SK-N-MC (cell line): ENCODE measurements around the gene RALGDS.
"Not testable (repeated sequence)": the region's sequence is repeated elsewhere in the genome, so short reads cannot be mapped to it uniquely, and the experiment has no call there.

Source experiments
- DNase-seq: peaks from one replicate; pipeline ENCODE4 v3.0.0-alpha.2; 2011; ENCODE audit warnings: low read depth, low spot score
- H3K27ac ChIP-seq: fragments of 200-600 bp; sonication (generic); 2 replicates; pipeline ENCODE4 v1.5.1; 2016; ENCODE audit warnings: mixed run types
- H3K36me3 ChIP-seq: fragments of 200-600 bp; sonication (generic); 2 replicates; pipeline ENCODE4 v1.6.1; 2017; ENCODE audit warnings: antibody characterized with exemption, low read length, mixed read lengths; ENCODE audit not compliant: insufficient read depth
- H3K4me3 ChIP-seq: fragments of 200-600 bp; sonication (generic); 2 replicates; pipeline ENCODE4 v1.5.1; 2016
- H3K9ac ChIP-seq: fragments of 200-600 bp; sonication (generic); 2 replicates; pipeline ENCODE4 v1.8.0; 2017; ENCODE audit warnings: mixed run types, mixed read lengths; ENCODE audit not compliant: insufficient read length
- H3K9me3 ChIP-seq: fragments of 200-600 bp; sonication (generic); 2 replicates; pipeline ENCODE4 v1.6.1; 2017; ENCODE audit warnings: low read depth, mild to moderate bottlenecking, antibody characterized with exemption, low read length, moderate library complexity, mixed read lengths
- EZH2 ChIP-seq: fragments of 200-600 bp; sonication (generic); IDR thresholded peaks from one replicate; pipeline ENCODE4 v1.6.1; 2017; ENCODE audit warnings: antibody characterized with exemption
- FOXP2 ChIP-seq: optimal IDR thresholded peaks from 2 replicates; pipeline ENCODE3; 2011; ENCODE audit warnings: mild to moderate bottlenecking, moderate library complexity; ENCODE audit not compliant: insufficient read depth; ENCODE audit errors: extremely low read length, control extremely low read depth
- POLR2AphosphoS5 ChIP-seq: IDR thresholded peaks from 2 replicates; pipeline ENCODE4 v1.6.1; 2012; ENCODE audit warnings: mild to moderate bottlenecking, low read depth, low read length, borderline replicate concordance

RALGDS gene

GRCh38 chr9:133075925-133076630, 45.0 kb downstream of the RALGDS start:
- H3K27ac ChIP-seq: no peak overlapping the region
- TF ChIP-seq POLR2AphosphoS5 (no peak), FOXP2 (no peak), EZH2 (no peak)
- H3K9me3 ChIP-seq: no peaks in the 10 kb centered on the region
- no peak for DNase-seq
- no peaks in the 10 kb centered on the region for H3K36me3 ChIP-seq
- H3K4me3 ChIP-seq: no peak overlapping the region
- no peak overlapping the region for H3K9ac ChIP-seq

- no peak overlapping the region for H3K4me3 ChIP-seq
- no peak for DNase-seq
- H3K27ac ChIP-seq: no peak overlapping the region
- TF ChIP-seq FOXP2: no peak
- TF ChIP-seq POLR2AphosphoS5: no peak
- no peak for TF ChIP-seq EZH2
- no peak overlapping the region for H3K9ac ChIP-seq
- H3K36me3 ChIP-seq: no peaks in the 10 kb centered on the region
- no peaks in the 10 kb centered on the region for H3K9me3 ChIP-seq
Observed at GRCh38 chr9:133074111-133074651, 46.9 kb downstream of the RALGDS start.

- no peak for DNase-seq
- H3K36me3 ChIP-seq: no peaks in the 10 kb centered on the region
- no peaks in the 10 kb centered on the region for H3K9me3 ChIP-seq
- H3K4me3 ChIP-seq: no peak overlapping the region
- TF ChIP-seq FOXP2 (no peak), POLR2AphosphoS5 (no peak), EZH2 (no peak)
- H3K27ac ChIP-seq: no peak overlapping the region
- no peak overlapping the region for H3K9ac ChIP-seq
Observed at GRCh38 chr9:133073086-133074014, 47.7 kb downstream of the RALGDS start.

GRCh38 chr9:133072210-133072609, 48.8 kb downstream of the RALGDS start:
- H3K9me3 ChIP-seq, H3K36me3 ChIP-seq, DNase-seq, H3K27ac ChIP-seq, H3K4me3 ChIP-seq, H3K9ac ChIP-seq: not testable (repeated sequence)

- no peaks in the 10 kb centered on the region for H3K9me3 ChIP-seq
- H3K9ac ChIP-seq: no peak overlapping the region
- H3K36me3 ChIP-seq: no peaks in the 10 kb centered on the region
- DNase-seq: no peak
- H3K27ac ChIP-seq: no peak overlapping the region
- TF ChIP-seq EZH2 (no peak), FOXP2 (no peak), POLR2AphosphoS5 (no peak)
- no peak overlapping the region for H3K4me3 ChIP-seq
Observed at GRCh38 chr9:133071484-133072150, 49.4 kb downstream of the RALGDS start.

- not testable (repeated sequence) for H3K9me3 ChIP-seq
Observed at GRCh38 chr9:133070985-133071384, 50.1 kb downstream of the RALGDS start.

GRCh38 chr9:133070500-133070961, 50.5 kb downstream of the RALGDS start:
- H3K27ac ChIP-seq, DNase-seq, H3K4me3 ChIP-seq, H3K36me3 ChIP-seq, H3K9ac ChIP-seq, H3K9me3 ChIP-seq: not testable (repeated sequence)

More at GRCh38 chr9:133070985-133071384, 50.1 kb downstream of the RALGDS start:
- not testable (repeated sequence) for H3K27ac ChIP-seq, H3K9ac ChIP-seq, H3K4me3 ChIP-seq, DNase-seq, H3K36me3 ChIP-seq

- H3K9me3 ChIP-seq, H3K27ac ChIP-seq: not testable (repeated sequence)
Observed at GRCh38 chr9:133068431-133068830, 52.6 kb downstream of the RALGDS start.

GRCh38 chr9:133067813-133068212, 53.2 kb downstream of the RALGDS start:
- H3K27ac ChIP-seq: no peak overlapping the region
- no peaks in the 10 kb centered on the region for H3K9me3 ChIP-seq
- H3K9ac ChIP-seq: no peak overlapping the region
- TF ChIP-seq FOXP2 (no peak), POLR2AphosphoS5 (no peak), EZH2 (no peak)
- H3K4me3 ChIP-seq: no peak overlapping the region
- no peak for DNase-seq
- H3K36me3 ChIP-seq: no peaks in the 10 kb centered on the region

More at GRCh38 chr9:133068431-133068830, 52.6 kb downstream of the RALGDS start:
- H3K9ac ChIP-seq, H3K4me3 ChIP-seq, DNase-seq, H3K36me3 ChIP-seq: not testable (repeated sequence)
